GM12878 (cell line): ENCODE measurements around the gene NKD1. TPM values are rescaled to one million over a fixed set of nuclear protein-coding genes. Genes with fewer than 3 reads are reported as not detected.

Experiments
- ATAC-seq: fragments of 200-7000 bp; cut with Tn5 transposase; 3 replicates; pipeline ENCODE4 v1.9.1; 2020; ENCODE audit warnings: mild to moderate bottlenecking, moderate library complexity
- BruUV-seq: library from RNA; stranded (reverse); fragments of 400-500 nt; replicated peaks from 2 replicates; lab custom pipeline; 2021; lab: Mats Ljungman, UMichigan
- CTCF ChIA-PET: fragments of 300-600 bp; sonication (Branson Sonifier 250); formaldehyde crosslinking; extraction: SDS; loops from one replicate; lab custom pipeline; 2021; ENCODE audit warnings: inconsistent platforms; lab: Yijun Ruan, JAX
- POLR2A ChIA-PET: fragments of 350-600 bp; formaldehyde crosslinking; extraction: SDS; loops from one replicate; lab custom pipeline; 2021; ENCODE audit warnings: inconsistent platforms; lab: Charles Lee
- RAD21 ChIA-PET: fragments of 300-600 bp; sonication (Branson Sonifier 250); formaldehyde crosslinking; loops from one replicate; lab custom pipeline; 2023; ENCODE audit warnings: antibody characterized with exemption; ENCODE audit not compliant: unreplicated experiment; lab: Charles Lee
- SMC1A ChIA-PET: fragments of 300-600 bp; sonication (Branson Sonifier 250); formaldehyde crosslinking; loops from one replicate; lab custom pipeline; 2023; ENCODE audit not compliant: unreplicated experiment, uncharacterized antibody; lab: Charles Lee
- DNase-seq: peaks from one replicate; pipeline ENCODE4 v3.0.0-alpha.2; 2011; ENCODE audit warnings: low read depth, low spot score
- FAIRE-seq: peaks from 3 replicates; lab custom pipeline; 2011; peaks lifted over from hg19 to GRCh38; lab: Jason Lieb, UNC
- H2AFZ ChIP-seq: 2 replicates; pipeline ENCODE4 v1.6.0; 2011; ENCODE audit warnings: low read depth, low read length, control low read depth; ENCODE audit not compliant: control insufficient read depth
- H3K27ac ChIP-seq: 2 replicates; pipeline ENCODE4 v1.5.1; 2011; ENCODE audit warnings: control low read depth; ENCODE audit not compliant: control insufficient read depth, insufficient read depth
- H3K27me3 ChIP-seq, 2 experiments: replicated peaks in 1 of 2; 2 replicates each; pipeline versions ENCODE4 v1.6.0 to v1.6.1; 2011; ENCODE audit warnings: low read length in 1 of 2; ENCODE audit not compliant: control insufficient read depth in 2 of 2, insufficient read depth in 2 of 2
- H3K36me3 ChIP-seq, 2 experiments: 2 replicates each; pipeline ENCODE4 v1.5.1; 2011; ENCODE audit warnings: low read length in 1 of 2; ENCODE audit not compliant: control insufficient read depth in 2 of 2, insufficient read depth in 2 of 2
- H3K4me1 ChIP-seq: 2 replicates; pipeline ENCODE4 v1.6.1; 2011; ENCODE audit warnings: mild to moderate bottlenecking, low read length, moderate library complexity, mixed read lengths; ENCODE audit not compliant: control insufficient read depth, insufficient read depth
- H3K4me2 ChIP-seq: 2 replicates; pipeline ENCODE4 v1.6.0; 2011; ENCODE audit warnings: control low read depth; ENCODE audit not compliant: control insufficient read depth, insufficient read depth
- H3K4me3 ChIP-seq: fragments of 200-600 bp; sonication (generic); 2 replicates; pipeline ENCODE4 v1.5.1; 2016
- H3K79me2 ChIP-seq: 2 replicates; pipeline ENCODE4 v1.6.0; 2011; ENCODE audit warnings: low read length; ENCODE audit not compliant: control insufficient read depth, insufficient read depth
- H3K9ac ChIP-seq: 2 replicates; pipeline ENCODE4 v1.8.0; 2011; ENCODE audit warnings: low read length, control low read depth, mixed read lengths; ENCODE audit not compliant: control insufficient read depth, insufficient read depth
- H3K9me3 ChIP-seq: replicated peaks from 3 replicates; pipeline ENCODE4 v1.5.1; 2011; ENCODE audit warnings: mild to moderate bottlenecking, low read length; ENCODE audit not compliant: control insufficient read depth, insufficient read depth
- H4K20me1 ChIP-seq: 2 replicates; pipeline ENCODE4 v1.6.0; 2011; ENCODE audit not compliant: control insufficient read depth, insufficient read depth
- ATF2 ChIP-seq: IDR thresholded peaks from 2 replicates; pipeline ENCODE4 v1.6.1; 2012; ENCODE audit warnings: low read length, inconsistent platforms
- BCL11A ChIP-seq: IDR thresholded peaks from 2 replicates; pipeline ENCODE4 v1.6.1; 2011; ENCODE audit warnings: low read depth, low read length
- CHD4 ChIP-seq: fragments of 200-600 bp; sonication (generic); IDR thresholded peaks from 2 replicates; pipeline ENCODE4 v1.6.1; 2016; ENCODE audit warnings: mild to moderate bottlenecking
- HDAC6 ChIP-seq: fragments of 200-600 bp; sonication (generic); IDR thresholded peaks from one replicate; pipeline ENCODE4 v1.8.0; 2017; ENCODE audit warnings: antibody characterized with exemption; ENCODE audit not compliant: unreplicated experiment
- IRF5 ChIP-seq: fragments of 450-650 bp; IDR thresholded peaks from 2 replicates; pipeline ENCODE4 v1.6.1; 2017; ENCODE audit warnings: borderline replicate concordance
- JUND ChIP-seq: IDR thresholded peaks from 2 replicates; pipeline ENCODE4 v1.6.1; 2012; ENCODE audit warnings: low read depth, mild to moderate bottlenecking, low read length, improper control_type of control experiment, moderate library complexity
- MLLT1 ChIP-seq: fragments of 450-650 bp; IDR thresholded peaks from 2 replicates; pipeline ENCODE4 v1.6.1; 2016; ENCODE audit warnings: mild to moderate bottlenecking
- MTA2 ChIP-seq: fragments of 450-650 bp; IDR thresholded peaks from 2 replicates; pipeline ENCODE4 v1.6.1; 2016; ENCODE audit warnings: low read depth, mild to moderate bottlenecking, moderate library complexity
- NBN ChIP-seq: fragments of 450-650 bp; IDR thresholded peaks from 2 replicates; pipeline ENCODE4 v1.6.1; 2016
- POLR2AphosphoS2 ChIP-seq: IDR thresholded peaks from 2 replicates; pipeline ENCODE4 v1.6.1; 2011; ENCODE audit warnings: low read depth, mild to moderate bottlenecking, low read length, improper control_type of control experiment, moderate library complexity
- RAD21 ChIP-seq: IDR thresholded peaks from 2 replicates; pipeline ENCODE4 v1.6.1; 2011; ENCODE audit warnings: mild to moderate bottlenecking, low read depth, low read length, moderate library complexity; ENCODE audit not compliant: insufficient read depth
- SMARCA5 ChIP-seq: fragments of 450-650 bp; IDR thresholded peaks from 2 replicates; pipeline ENCODE4 v1.6.1; 2017; ENCODE audit warnings: mild to moderate bottlenecking
- WGBS: methylation state at CpG from one replicate; pipeline ENCODE4 v1.1.6; 2016; ENCODE audit warnings: low lambda C conversion rate; ENCODE audit not compliant: insufficient replicate concordance, insufficient coverage; ENCODE audit errors: missing lambda C conversion rate; 5-methylcytosine and 5-hydroxymethylcytosine counted together
- in situ Hi-C: fragments of 300-500 bp; cut with MboI; formaldehyde crosslinking; loops from 9 replicates; pipeline ENCODE4 v1.14.3; 2018; ENCODE audit warnings: mixed read lengths
- intact Hi-C: fragments of 100-400 bp; cut with micrococcal nuclease; formaldehyde crosslinking; loops from one replicate; pipeline ENCODE4 v1.14.2; 2022; ENCODE audit not compliant: unreplicated experiment
- polyA plus RNA-seq, 11 experiments: library from polyadenylated mRNA; depleted of rRNA in 4 of 11; unstranded in 6 of 11; stranded (reverse) in 5 of 11; fragments of >200 nt; fragmentation: Nextera tagmentation in 4 of 11; fragmentation: Illumina TruSeq in 1 of 11; extraction: Ambion mirVana in 4 of 11; extraction: Trizol in 1 of 11; gene quantifications; 1 replicate in 1 of 11; 2 replicates in 10 of 11; pipeline versions ENCODE4 v1.2.1 to v1.2.3, GENCODE V29; 2011 to 2016; ENCODE audit warnings: inconsistent platforms in 2 of 11, missing spikeins in 2 of 11, low read depth in 1 of 11
- total RNA-seq, 4 experiments: library from RNA; depleted of rRNA in 3 of 4; stranded (reverse); fragments of >200 nt in 3 of 4; fragmentation: Illumina TruSeq in 1 of 4; extraction: Trizol in 1 of 4; gene quantifications; 2 replicates each; pipeline versions ENCODE4 v1.2.1 to v1.2.3, GENCODE V29; 2013 to 2021

Gene NKD1
- total and polyA plus RNA-seq, 10 of the 15 experiments (the other 5 are each of a cell fraction or from before 2014, with no cell fraction given), result under 0.01 to 0.49 (median 0.04) TPM; not detected in 2

GRCh38 chr16:50612849-50613198 is 64.6 kb downstream of the NKD1 start:
- no peaks in the 10 kb centered on the region for H3K9me3 ChIP-seq
- POLR2A ChIA-PET, result no interaction called here
- H4K20me1 ChIP-seq, result no peaks in the 10 kb centered on the region
- no peaks in the 10 kb centered on the region for H3K36me3 ChIP-seq
- WGBS, result 59% methylated on average over 6 of the region's 6 CpGs
- FAIRE-seq, result no peak
- TF ChIP-seq IRF5 (no peak), SMARCA5 (no peak), POLR2AphosphoS2 (no peak), HDAC6 (no peak), CHD4 (no peak), JUND (no peak), MTA2 (no peak), ATF2 (no peak), MLLT1 (no peak), NBN (no peak), BCL11A (no peak), RAD21 (no peak)
- TF ChIP-seq, all 136 proteins: peak for 0
- no peak for DNase-seq
- no peak overlapping the region for H3K9ac ChIP-seq
- ATAC-seq, result no peak
- no peaks in the 10 kb centered on the region for H3K27me3 ChIP-seq
- SMC1A ChIA-PET, result no interaction called here
- H3K4me2 ChIP-seq, result no peak overlapping the region
- no peaks in the 10 kb centered on the region for H3K79me2 ChIP-seq
- CTCF ChIA-PET, result interaction anchor here (0.7 to 0.8 kb wide), 2 partner anchors 194 to 581 kb away, joined by 3 read pairs; no protein-coding TSS in a partner anchor
- no peak overlapping the region for H2AFZ ChIP-seq
- H3K27ac ChIP-seq, result no peak overlapping the region
- in situ Hi-C loops (no loop called here), intact Hi-C loops (no loop called here)
- H3K4me3 ChIP-seq, result no peak overlapping the region
- BruUV-seq, result no TSS peak
- RAD21 ChIA-PET, result no interaction called here
- H3K4me1 ChIP-seq, result peaks cover 3% of the 10 kb centered on the region; the same call in 1 of the 2 replicates
